GM12891 (cell line): ENCODE measurements around the gene POLD4.

ENCODE experiments used
- DNase-seq: peaks from one replicate; pipeline ENCODE4 v3.0.0; 2011; ENCODE audit warnings: low spot score; ENCODE audit not compliant: insufficient read length
- FAIRE-seq: peaks from 2 replicates; lab custom pipeline; 2011; peaks lifted over from hg19 to GRCh38; lab: Jason Lieb, UNC
- PAX5 ChIP-seq: IDR thresholded peaks from 2 replicates; pipeline ENCODE4 v1.6.1; 2011; ENCODE audit warnings: low read length, moderate library complexity, mild to moderate bottlenecking; ENCODE audit not compliant: insufficient read depth, severe bottlenecking
- POLR2A ChIP-seq: IDR thresholded peaks from 2 replicates; pipeline ENCODE4 v1.6.1; 2011; ENCODE audit warnings: low read depth, low read length, control low read depth
- POLR2AphosphoS5 ChIP-seq: IDR thresholded peaks from 2 replicates; pipeline ENCODE4 v1.6.1; 2011; ENCODE audit warnings: low read depth, low read length, control low read depth
- POU2F2 ChIP-seq: IDR thresholded peaks from 2 replicates; pipeline ENCODE4 v1.6.1; 2011; ENCODE audit warnings: low read depth, mild to moderate bottlenecking, control low read depth, low read length, moderate library complexity
- SPI1 ChIP-seq: IDR thresholded peaks from 2 replicates; pipeline ENCODE4 v1.6.1; 2011; ENCODE audit warnings: low read depth, low read length, control low read depth
- TAF1 ChIP-seq: IDR thresholded peaks from 2 replicates; pipeline ENCODE4 v1.6.1; 2011; ENCODE audit warnings: low read depth, low read length, control low read depth

POLD4 gene

GRCh38 chr11:67306769-67307544 lies 46.4 kb downstream of the POLD4 start:
- FAIRE-seq = no peak
- no peak for DNase-seq
- TF ChIP-seq POLR2A (no peak), PAX5 (no peak), SPI1 (no peak)

- no peak for DNase-seq
- no peak for TF ChIP-seq SPI1
- no peak for TF ChIP-seq TAF1
- TF ChIP-seq POLR2A = no peak
- no peak for TF ChIP-seq POU2F2
- FAIRE-seq = no peak
These were observed 48.7 kb downstream of the POLD4 start for GRCh38 chr11:67304511-67305113.

GRCh38 chr11:67303835-67304411 lies 49.4 kb downstream of the POLD4 start:
- no peak for FAIRE-seq
- TF ChIP-seq TAF1 = no peak
- TF ChIP-seq SPI1 = no peak
- TF ChIP-seq PAX5 = no peak
- no peak for TF ChIP-seq POLR2AphosphoS5
- TF ChIP-seq POLR2A = no peak
- no peak for TF ChIP-seq POU2F2
- no peak for DNase-seq

GRCh38 chr11:67303132-67303834 lies 50.1 kb downstream of the POLD4 start, which contains the start of gene SSH3:
Gene SSH3 (plus strand): TSS chr11:67303530. CDS start chr11:67303626, 96 bp downstream.
- TF ChIP-seq POU2F2 (no peak), SPI1 (no peak), PAX5 (no peak), POLR2A (no peak), TAF1 (no peak), POLR2AphosphoS5 (no peak; the same call in 1 of the 2 replicates)
- DNase-seq (no peak), FAIRE-seq (no peak)

GRCh38 chr11:67302571-67303131 lies 50.7 kb downstream of the POLD4 start:
- FAIRE-seq = no peak
- no peak for DNase-seq
- TF ChIP-seq POLR2A (no peak), POLR2AphosphoS5 (no peak), PAX5 (no peak), SPI1 (no peak), POU2F2 (no peak)

GRCh38 chr11:67301951-67302516 lies 51.3 kb downstream of the POLD4 start:
- TF ChIP-seq POU2F2 (no peak), SPI1 (no peak), POLR2AphosphoS5 (no peak), POLR2A (no peak), TAF1 (no peak), PAX5 (no peak)
- DNase-seq (no peak), FAIRE-seq (no peak)

GRCh38 chr11:67301313-67301921 lies 51.9 kb downstream of the POLD4 start:
- FAIRE-seq = no peak
- no peak for DNase-seq
- no peak for TF ChIP-seq SPI1
- TF ChIP-seq POLR2AphosphoS5 = no peak
- TF ChIP-seq PAX5 = no peak
- TF ChIP-seq TAF1 = no peak
- TF ChIP-seq POLR2A = no peak
- TF ChIP-seq POU2F2 = no peak
